GM12878 (cell line): Measurements from ENCODE around the gene SPINK14. TPM values are rescaled to one million over a fixed set of nuclear protein-coding genes. Genes with fewer than 3 reads are reported as not detected.

Experiments used
- ATAC-seq: fragments of 200-7000 bp; cut with Tn5 transposase; 3 replicates; pipeline ENCODE4 v1.9.1; 2020; ENCODE audit warnings: mild to moderate bottlenecking, moderate library complexity
- BruUV-seq: library from RNA; stranded (reverse); fragments of 400-500 nt; replicated peaks from 2 replicates; lab custom pipeline; 2021; lab: Mats Ljungman, UMichigan
- CTCF ChIA-PET: fragments of 300-600 bp; sonication (Branson Sonifier 250); formaldehyde crosslinking; extraction: SDS; loops from one replicate; lab custom pipeline; 2021; ENCODE audit warnings: inconsistent platforms; lab: Yijun Ruan, JAX
- POLR2A ChIA-PET: fragments of 350-600 bp; formaldehyde crosslinking; extraction: SDS; loops from one replicate; lab custom pipeline; 2021; ENCODE audit warnings: inconsistent platforms; lab: Charles Lee
- RAD21 ChIA-PET: fragments of 300-600 bp; sonication (Branson Sonifier 250); formaldehyde crosslinking; loops from one replicate; lab custom pipeline; 2023; ENCODE audit warnings: antibody characterized with exemption; ENCODE audit not compliant: unreplicated experiment; lab: Charles Lee
- SMC1A ChIA-PET: fragments of 300-600 bp; sonication (Branson Sonifier 250); formaldehyde crosslinking; loops from one replicate; lab custom pipeline; 2023; ENCODE audit not compliant: unreplicated experiment, uncharacterized antibody; lab: Charles Lee
- DNase-seq: peaks from one replicate; pipeline ENCODE4 v3.0.0-alpha.2; 2011; ENCODE audit warnings: low read depth, low spot score
- FAIRE-seq: peaks from 3 replicates; lab custom pipeline; 2011; peaks lifted over from hg19 to GRCh38; lab: Jason Lieb, UNC
- H2AFZ ChIP-seq: 2 replicates; pipeline ENCODE4 v1.6.0; 2011; ENCODE audit warnings: low read depth, low read length, control low read depth; ENCODE audit not compliant: control insufficient read depth
- H3K27ac ChIP-seq: 2 replicates; pipeline ENCODE4 v1.5.1; 2011; ENCODE audit warnings: control low read depth; ENCODE audit not compliant: control insufficient read depth, insufficient read depth
- H3K27me3 ChIP-seq, 2 experiments: replicated peaks in 1 of 2; 2 replicates each; pipeline versions ENCODE4 v1.6.0 to v1.6.1; 2011; ENCODE audit warnings: low read length in 1 of 2; ENCODE audit not compliant: control insufficient read depth in 2 of 2, insufficient read depth in 2 of 2
- H3K36me3 ChIP-seq, 2 experiments: 2 replicates each; pipeline ENCODE4 v1.5.1; 2011; ENCODE audit warnings: low read length in 1 of 2; ENCODE audit not compliant: control insufficient read depth in 2 of 2, insufficient read depth in 2 of 2
- H3K4me1 ChIP-seq: 2 replicates; pipeline ENCODE4 v1.6.1; 2011; ENCODE audit warnings: mild to moderate bottlenecking, low read length, moderate library complexity, mixed read lengths; ENCODE audit not compliant: control insufficient read depth, insufficient read depth
- H3K4me2 ChIP-seq: 2 replicates; pipeline ENCODE4 v1.6.0; 2011; ENCODE audit warnings: control low read depth; ENCODE audit not compliant: control insufficient read depth, insufficient read depth
- H3K4me3 ChIP-seq: fragments of 200-600 bp; sonication (generic); 2 replicates; pipeline ENCODE4 v1.5.1; 2016
- H3K79me2 ChIP-seq: 2 replicates; pipeline ENCODE4 v1.6.0; 2011; ENCODE audit warnings: low read length; ENCODE audit not compliant: control insufficient read depth, insufficient read depth
- H3K9ac ChIP-seq: 2 replicates; pipeline ENCODE4 v1.8.0; 2011; ENCODE audit warnings: low read length, control low read depth, mixed read lengths; ENCODE audit not compliant: control insufficient read depth, insufficient read depth
- H3K9me3 ChIP-seq: replicated peaks from 3 replicates; pipeline ENCODE4 v1.5.1; 2011; ENCODE audit warnings: mild to moderate bottlenecking, low read length; ENCODE audit not compliant: control insufficient read depth, insufficient read depth
- H4K20me1 ChIP-seq: 2 replicates; pipeline ENCODE4 v1.6.0; 2011; ENCODE audit not compliant: control insufficient read depth, insufficient read depth
- ATF2 ChIP-seq: IDR thresholded peaks from 2 replicates; pipeline ENCODE4 v1.6.1; 2012; ENCODE audit warnings: low read length, inconsistent platforms
- BHLHE40 ChIP-seq, 2 experiments: fragments of 450-650 bp in 1 of 2; IDR thresholded peaks; 2 replicates each; pipeline ENCODE4 v1.6.1; 2011 to 2017; ENCODE audit warnings: low read depth in 2 of 2, borderline replicate concordance in 1 of 2, improper control_type of control experiment in 1 of 2, low read length in 1 of 2, mild to moderate bottlenecking in 1 of 2
- CUX1 ChIP-seq: IDR thresholded peaks from 2 replicates; pipeline ENCODE4 v1.6.1; 2012; ENCODE audit warnings: improper control_type of control experiment, low read depth, low read length; ENCODE audit not compliant: insufficient replicate concordance
- EZH2 ChIP-seq: IDR thresholded peaks from 2 replicates; pipeline ENCODE4 v1.6.1; 2012; ENCODE audit warnings: low read depth, mild to moderate bottlenecking, control low read depth, inconsistent platforms, low read length, borderline replicate concordance; ENCODE audit not compliant: control insufficient read depth
- HSF1 ChIP-seq: fragments of 150-350 bp; IDR thresholded peaks from 2 replicates; pipeline ENCODE4 v1.6.1; 2014; ENCODE audit warnings: mild to moderate bottlenecking, low read depth, low read length
- MYC ChIP-seq: IDR thresholded peaks from 2 replicates; pipeline ENCODE4 v1.6.1; 2011; ENCODE audit warnings: mild to moderate bottlenecking, low read length, moderate library complexity, inconsistent platforms; ENCODE audit not compliant: insufficient read depth, insufficient replicate concordance, insufficient read length, severe bottlenecking
- NBN ChIP-seq: fragments of 450-650 bp; IDR thresholded peaks from 2 replicates; pipeline ENCODE4 v1.6.1; 2016
- NKRF ChIP-seq: fragments of 450-650 bp; conservative IDR thresholded peaks from 2 replicates; pipeline ENCODE4 v1.6.1; 2017; ENCODE audit warnings: mild to moderate bottlenecking, moderate library complexity
- SKIL ChIP-seq: fragments of 450-650 bp; IDR thresholded peaks from 2 replicates; pipeline ENCODE4 v1.6.1; 2017; ENCODE audit warnings: mild to moderate bottlenecking, low read depth, inconsistent platforms; ENCODE audit not compliant: poor library complexity, severe bottlenecking
- TBL1XR1 ChIP-seq: IDR thresholded peaks from 2 replicates; pipeline ENCODE4 v1.6.1; 2012; ENCODE audit warnings: low read depth, low read length, improper control_type of control experiment
- ZNF24 ChIP-seq: fragments of 450-650 bp; IDR thresholded peaks from 2 replicates; pipeline ENCODE4 v1.6.1; 2017; ENCODE audit warnings: antibody characterized with exemption, mild to moderate bottlenecking
- WGBS: methylation state at CpG from one replicate; pipeline ENCODE4 v1.1.6; 2016; ENCODE audit warnings: low lambda C conversion rate; ENCODE audit not compliant: insufficient replicate concordance, insufficient coverage; ENCODE audit errors: missing lambda C conversion rate; 5-methylcytosine and 5-hydroxymethylcytosine counted together
- in situ Hi-C: fragments of 300-500 bp; cut with MboI; formaldehyde crosslinking; loops from 9 replicates; pipeline ENCODE4 v1.14.3; 2018; ENCODE audit warnings: mixed read lengths
- intact Hi-C: fragments of 100-400 bp; cut with micrococcal nuclease; formaldehyde crosslinking; loops from one replicate; pipeline ENCODE4 v1.14.2; 2022; ENCODE audit not compliant: unreplicated experiment
- polyA plus RNA-seq, 11 experiments: library from polyadenylated mRNA; depleted of rRNA in 4 of 11; unstranded in 6 of 11; stranded (reverse) in 5 of 11; fragments of >200 nt; fragmentation: Nextera tagmentation in 4 of 11; fragmentation: Illumina TruSeq in 1 of 11; extraction: Ambion mirVana in 4 of 11; extraction: Trizol in 1 of 11; gene quantifications; 1 replicate in 1 of 11; 2 replicates in 10 of 11; pipeline versions ENCODE4 v1.2.1 to v1.2.3, GENCODE V29; 2011 to 2016; ENCODE audit warnings: inconsistent platforms in 2 of 11, missing spikeins in 2 of 11, low read depth in 1 of 11
- total RNA-seq, 4 experiments: library from RNA; depleted of rRNA in 3 of 4; stranded (reverse); fragments of >200 nt in 3 of 4; fragmentation: Illumina TruSeq in 1 of 4; extraction: Trizol in 1 of 4; gene quantifications; 2 replicates each; pipeline versions ENCODE4 v1.2.1 to v1.2.3, GENCODE V29; 2013 to 2021

The SPINK14 gene
- total and polyA plus RNA-seq, 10 of the 15 experiments (the other 5 are each of a cell fraction or from before 2014, with no cell fraction given) = not detected

GRCh38 chr5:148140846-148141245 is 27.5 kb upstream of the SPINK14 start:
- no peaks in the 10 kb centered on the region for H3K9me3 ChIP-seq
- no TSS peak for BruUV-seq
- RAD21 ChIA-PET = no interaction called here
- intact Hi-C loops (no loop called here), in situ Hi-C loops (no loop called here)
- POLR2A ChIA-PET = no interaction called here
- no peak overlapping the region for H3K4me3 ChIP-seq
- H3K4me2 ChIP-seq = no peak overlapping the region
- FAIRE-seq (no peak), ATAC-seq (no peak), DNase-seq (no peak)
- no peaks in the 10 kb centered on the region for H3K79me2 ChIP-seq
- SMC1A ChIA-PET = no interaction called here
- H2AFZ ChIP-seq = no peak overlapping the region
- H3K4me1 ChIP-seq = no peaks in the 10 kb centered on the region
- CTCF ChIA-PET = no interaction called here
- H3K27ac ChIP-seq = no peak overlapping the region
- H4K20me1 ChIP-seq = no peaks in the 10 kb centered on the region
- no peak overlapping the region for H3K9ac ChIP-seq
- H3K36me3 ChIP-seq = no peaks in the 10 kb centered on the region
- 22% methylated on average over 3 of the region's 3 CpGs for WGBS
- no peaks in the 10 kb centered on the region for H3K27me3 ChIP-seq
- no peak for TF ChIP-seq MYC
- TF ChIP-seq EZH2 = no peak
- no peak for TF ChIP-seq ZNF24
- TF ChIP-seq NKRF = no peak
- TF ChIP-seq TBL1XR1 = no peak
- no peak for TF ChIP-seq HSF1
- no peak for TF ChIP-seq ATF2
- TF ChIP-seq BHLHE40 (IDR thresholded peaks at IDR 0.05; ENCODE audit: borderline replicate concordance in 1 of 2, low read depth in 2 of 2, low read length in 1 of 2) = no peak
- no peak for TF ChIP-seq SKIL
- no peak for TF ChIP-seq CUX1
- TF ChIP-seq NBN = no peak
